Renal cortex interstitium (tissue), 11 donors: ENCODE measurements around the gene CCHCR1. TPM values are rescaled to one million over a fixed set of nuclear protein-coding genes. Genes with fewer than 3 reads are reported as not detected.

Experiments
- DNase-seq, 11 donors: peaks; one replicate each; pipeline ENCODE4 v3.0.0-alpha.2; 2013; ENCODE audit warnings: low read depth in 9 of 11, low spot score in 4 of 11; ENCODE audit errors: extremely low read depth in 1 of 11
- polyA plus RNA-seq, 3 donors: library from polyadenylated mRNA; unstranded; fragments of 120-200 nt; gene quantifications; one replicate each; pipeline ENCODE4 v1.2.1, GENCODE V29; 2013; ENCODE audit not compliant: insufficient read length in 3 of 3

CCHCR1 gene
- polyA plus RNA-seq, 3 donors = 30.5 to 41.6 (median 35.2) TPM

DNA sequence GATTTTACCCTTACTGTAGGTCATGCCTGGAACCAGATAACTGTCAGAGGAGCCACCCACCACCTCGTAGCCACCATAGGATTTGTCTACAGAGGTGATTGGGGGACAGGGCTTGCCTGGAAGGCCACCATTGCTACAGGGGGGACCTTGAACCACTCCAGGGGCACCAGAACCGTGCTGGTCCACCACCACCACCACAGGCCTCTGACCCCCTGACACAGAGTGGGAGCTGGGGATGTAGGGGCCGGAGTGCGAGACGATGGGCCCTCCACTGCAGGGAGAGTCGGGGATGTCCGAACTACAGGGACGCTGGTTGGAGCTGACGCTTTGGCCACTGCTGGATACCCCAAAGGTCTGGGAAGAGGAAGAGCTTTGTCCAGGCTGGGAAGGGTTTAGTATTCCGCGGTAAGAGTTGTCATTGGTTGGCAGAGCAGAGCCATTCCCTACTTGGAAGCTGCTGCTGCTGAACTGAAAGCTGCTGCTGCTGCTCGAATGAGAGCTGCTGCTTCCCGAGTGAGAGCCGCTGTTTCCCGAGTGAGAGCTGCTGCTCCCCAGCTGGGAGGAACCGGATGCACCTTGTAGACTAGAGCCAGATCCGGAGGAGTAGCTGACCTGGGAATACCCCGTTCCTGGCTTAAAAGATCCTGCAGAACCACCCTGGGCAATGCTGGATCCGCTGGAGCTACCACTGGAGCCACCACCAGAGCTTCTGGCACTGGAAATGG lies 40.8 kb downstream of the CCHCR1 start:
- no peak for DNase-seq

DNA sequence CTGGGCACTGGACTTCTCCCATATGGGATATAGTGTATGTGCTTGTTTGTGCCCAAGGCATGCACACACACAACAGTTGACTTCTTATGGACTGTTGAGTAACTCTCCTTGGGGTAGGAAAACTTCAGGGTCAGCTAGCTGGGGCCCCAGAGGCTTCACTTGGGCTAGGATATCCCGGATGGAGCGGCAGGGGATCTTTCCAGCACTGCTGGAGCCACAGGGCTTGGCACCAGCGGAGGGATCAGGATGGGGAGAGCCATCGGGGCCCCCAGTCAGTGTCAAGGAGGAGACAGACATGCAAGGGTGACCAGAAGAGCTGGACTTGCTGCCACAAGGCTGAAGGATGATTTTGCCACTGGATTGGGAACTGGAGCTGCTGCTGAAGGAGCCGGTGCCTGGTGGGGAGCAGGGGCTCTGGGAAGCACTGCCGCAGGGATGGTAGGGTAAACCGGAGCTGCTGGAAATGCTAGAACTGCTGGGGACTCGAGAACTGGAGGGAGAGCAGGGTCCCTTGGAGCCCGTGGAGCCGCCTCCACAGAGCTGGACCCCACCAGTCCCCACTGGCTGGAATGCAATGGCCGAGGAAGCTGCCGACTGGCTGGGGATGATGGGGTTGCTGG lies 41.6 kb downstream of the CCHCR1 start:
- DNase-seq = no peak

DNA sequence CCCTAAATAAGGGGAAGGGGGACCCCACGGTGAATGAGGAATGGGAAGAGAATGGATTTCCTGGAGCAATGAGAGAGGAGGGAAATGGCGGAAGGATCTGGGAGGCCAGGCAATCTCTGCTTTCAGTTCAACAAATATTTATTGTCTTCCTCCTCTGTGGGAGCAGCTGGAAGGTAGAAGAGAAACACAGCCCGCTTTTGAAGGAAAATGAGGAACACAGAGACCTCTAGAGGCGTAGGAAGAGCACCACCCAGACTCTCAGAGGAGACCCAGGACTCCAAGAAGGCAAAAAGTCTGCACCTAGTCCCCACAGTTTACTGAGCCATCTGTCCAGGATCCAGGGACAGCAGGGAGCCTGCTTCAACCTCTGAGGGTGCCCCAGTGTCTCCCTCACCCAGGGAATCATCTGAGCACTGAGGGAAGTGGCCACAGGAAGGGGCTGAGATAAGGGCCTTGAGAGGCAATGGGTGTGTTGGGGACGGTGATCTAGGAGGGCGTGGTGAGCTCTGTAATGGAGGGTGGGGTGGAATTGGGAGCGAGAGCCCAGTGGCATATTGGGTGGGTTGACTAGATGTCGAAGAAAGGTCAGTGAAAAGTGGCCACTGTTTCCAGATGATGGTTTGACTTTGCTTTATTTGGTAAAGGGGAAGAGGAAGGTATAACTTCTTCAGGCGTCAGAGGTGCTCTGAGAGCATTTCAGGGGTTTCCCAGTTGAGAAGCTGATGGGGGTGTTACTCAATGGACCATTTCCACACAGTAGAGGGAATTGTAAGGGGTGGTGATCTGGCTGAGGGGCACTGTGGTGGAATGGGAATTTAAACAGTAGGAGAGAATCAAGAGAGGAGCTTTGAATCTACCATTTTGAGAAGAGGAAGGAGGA lies 42.4 kb downstream of the CCHCR1 start:
- no peak for DNase-seq

DNA sequence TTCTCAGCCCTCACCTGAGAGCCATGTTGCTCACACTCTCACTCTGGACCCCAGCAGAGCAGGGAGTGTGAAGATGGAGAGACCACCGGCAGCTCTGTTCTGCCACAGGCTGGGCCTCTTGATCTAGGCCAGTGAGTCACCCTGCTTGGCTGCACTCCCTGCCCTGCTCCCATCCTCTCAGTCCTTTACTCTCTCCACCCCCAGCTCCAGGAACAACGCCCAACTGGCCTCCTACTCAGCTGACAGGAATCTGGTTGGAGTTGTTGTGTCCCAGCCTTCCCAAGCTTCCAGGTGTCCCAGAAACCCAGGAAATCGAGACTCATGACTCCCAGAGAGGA lies 43.1 kb downstream of the CCHCR1 start, which contains the start of gene PSORS1C1:
Gene PSORS1C1 (plus strand): TSS at position 260 of the 338 bp plus-strand sequence. CDS start 14,833 bp downstream, outside the sequence.
- no peak for DNase-seq

DNA sequence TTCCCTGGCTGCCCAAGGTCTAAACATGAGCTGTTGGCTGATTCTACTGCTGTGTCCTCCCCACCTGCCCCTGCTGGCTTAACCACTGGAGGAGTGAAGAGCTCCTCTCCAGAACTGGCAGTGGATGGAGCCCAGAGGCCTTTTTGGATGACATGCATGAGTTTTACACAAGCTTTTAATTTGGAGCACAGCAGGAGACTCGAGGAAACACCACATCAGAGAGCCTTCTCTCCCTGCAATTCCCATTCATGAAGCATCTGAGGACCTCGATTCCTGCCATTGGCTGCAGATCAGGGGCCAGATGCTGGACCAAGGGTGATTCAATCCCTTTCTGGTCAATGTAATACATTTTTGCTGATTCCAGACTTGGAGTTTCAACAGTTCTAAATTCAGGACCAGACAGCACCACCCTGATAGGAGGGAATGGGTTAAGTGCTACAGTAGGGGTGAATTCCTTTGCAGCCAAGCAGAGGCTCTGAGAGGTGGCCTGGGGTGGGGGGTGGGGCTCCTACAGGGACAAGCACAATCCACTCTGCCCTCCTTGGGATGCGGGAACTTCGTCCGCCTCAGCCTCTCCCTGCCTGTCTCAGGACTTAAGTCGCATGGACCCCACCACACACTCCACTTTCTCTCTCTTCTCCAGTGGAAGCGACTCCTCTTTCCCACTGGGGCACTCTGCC lies 43.6 kb downstream of the CCHCR1 start:
- DNase-seq = no peak

DNA sequence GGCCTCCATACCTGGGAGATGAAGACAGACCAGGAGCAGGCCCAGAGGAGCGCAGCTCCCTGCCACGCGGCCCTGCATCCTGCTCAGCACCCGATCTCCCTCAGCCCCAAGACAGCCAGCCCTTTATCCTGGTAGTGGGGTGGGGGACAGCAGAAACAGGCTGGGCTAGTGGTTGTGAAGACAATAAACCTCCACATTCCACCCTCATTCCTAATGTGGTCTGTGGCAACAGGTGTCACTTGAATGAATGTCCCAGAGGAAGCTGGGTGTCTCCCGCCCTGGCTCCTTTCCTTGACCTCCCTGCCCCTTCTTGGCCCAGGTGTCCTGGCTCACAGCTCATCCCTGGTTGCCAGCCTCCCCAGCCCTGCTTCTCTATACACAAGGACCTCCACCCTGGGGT lies 45.1 kb downstream of the CCHCR1 start, which contains the start of gene C6orf15:
Gene C6orf15 (minus strand): TSS at position 98 of the 400 bp plus-strand sequence. CDS start 20 bp downstream, at position 78.
- no peak for DNase-seq

DNA sequence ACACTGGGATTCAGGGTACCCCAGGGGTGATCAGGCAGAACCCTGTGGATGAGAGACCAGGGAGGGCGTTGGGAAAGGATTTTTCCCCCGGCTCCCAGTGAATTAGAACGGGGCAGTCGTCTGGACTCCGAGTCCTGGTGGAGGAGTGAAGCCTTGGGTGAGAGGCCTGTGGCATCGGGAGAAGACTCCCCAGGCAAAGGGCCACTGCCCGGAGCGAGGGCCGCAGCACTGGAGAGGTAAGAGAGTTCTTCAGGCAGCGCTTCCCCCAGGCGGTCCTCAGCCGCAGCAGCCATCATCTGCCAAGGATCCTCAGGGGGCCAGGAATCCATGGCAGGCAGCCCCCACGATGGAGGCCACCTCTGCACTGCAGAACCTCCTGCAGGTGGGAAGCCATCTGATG lies 45.9 kb downstream of the CCHCR1 start:
- DNase-seq = no peak

DNA sequence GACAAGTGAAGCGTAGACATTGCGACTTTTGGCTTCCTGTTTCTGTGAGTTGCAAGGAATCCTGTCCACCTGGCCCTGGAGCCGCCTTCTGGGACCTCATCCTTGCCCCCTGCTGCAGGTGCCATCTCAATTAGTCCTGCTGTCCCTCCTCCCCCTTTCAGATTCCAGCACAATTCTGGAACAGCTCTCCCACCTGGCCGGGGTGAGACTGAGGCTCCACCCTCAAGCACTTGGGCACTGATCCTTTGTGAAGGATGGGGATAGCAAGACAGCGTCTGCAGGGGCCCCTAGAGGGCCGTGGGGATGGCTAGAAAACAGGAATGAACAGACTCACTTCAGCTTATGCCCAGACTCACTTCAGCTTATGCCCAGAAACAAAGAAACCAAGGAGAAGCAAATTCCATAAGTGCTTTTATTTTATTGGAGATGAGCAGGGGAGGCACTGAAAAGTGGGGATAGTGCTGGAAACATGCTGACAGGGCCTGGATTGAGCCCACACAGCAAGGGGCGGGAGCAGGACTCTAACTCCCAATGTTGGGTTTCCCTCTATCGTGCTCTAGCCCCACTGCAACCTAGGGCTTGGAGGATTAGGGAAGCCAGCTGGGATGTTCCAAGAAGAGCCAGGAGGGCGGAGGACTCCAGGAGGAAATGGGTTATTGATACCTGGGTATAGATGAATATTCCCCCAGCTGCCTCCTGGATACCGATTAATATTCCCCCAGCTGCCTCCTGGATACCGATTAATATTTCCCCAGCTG lies 46.6 kb downstream of the CCHCR1 start:
- DNase-seq = no peak

DNA sequence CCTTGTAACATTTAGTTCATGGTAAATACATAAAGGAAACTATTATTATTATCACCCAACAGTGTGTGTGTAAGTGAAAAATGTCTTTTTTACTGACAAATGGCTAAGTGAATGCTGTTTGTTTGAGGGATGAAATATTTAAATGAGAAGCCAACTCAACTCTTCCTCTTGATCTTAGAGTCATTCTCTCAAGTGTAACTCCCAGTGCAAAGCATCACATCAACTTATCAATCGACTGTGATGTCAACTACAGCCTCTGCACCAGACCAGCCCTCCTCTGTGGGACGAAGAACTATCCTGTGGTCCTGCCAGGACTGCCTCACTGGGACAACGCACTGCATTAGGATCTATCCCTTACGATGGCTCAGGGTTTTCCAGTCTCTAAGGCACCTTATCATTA lies 50.5 kb downstream of the CCHCR1 start:
- DNase-seq = no peak

DNA sequence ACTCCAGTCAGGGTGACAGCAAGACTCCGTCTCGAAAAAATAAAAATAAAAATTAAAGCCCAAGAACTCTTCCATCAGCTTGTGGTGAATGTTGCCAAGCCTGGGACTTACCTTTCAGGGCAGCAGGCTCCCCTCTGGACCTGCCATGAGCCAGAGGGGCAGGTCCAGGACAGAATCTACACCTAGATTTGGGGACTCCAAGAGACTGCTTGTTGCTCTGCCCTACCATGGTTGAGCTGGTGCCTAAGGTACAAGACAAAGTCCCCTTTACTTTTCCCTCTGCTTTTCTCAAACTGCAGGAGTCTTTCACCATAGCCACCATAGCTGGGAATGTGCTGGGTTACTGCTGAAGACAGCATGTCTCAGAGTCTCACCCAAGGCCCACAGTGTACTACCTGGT lies 54.5 kb downstream of the CCHCR1 start:
- no peak for DNase-seq

DNA sequence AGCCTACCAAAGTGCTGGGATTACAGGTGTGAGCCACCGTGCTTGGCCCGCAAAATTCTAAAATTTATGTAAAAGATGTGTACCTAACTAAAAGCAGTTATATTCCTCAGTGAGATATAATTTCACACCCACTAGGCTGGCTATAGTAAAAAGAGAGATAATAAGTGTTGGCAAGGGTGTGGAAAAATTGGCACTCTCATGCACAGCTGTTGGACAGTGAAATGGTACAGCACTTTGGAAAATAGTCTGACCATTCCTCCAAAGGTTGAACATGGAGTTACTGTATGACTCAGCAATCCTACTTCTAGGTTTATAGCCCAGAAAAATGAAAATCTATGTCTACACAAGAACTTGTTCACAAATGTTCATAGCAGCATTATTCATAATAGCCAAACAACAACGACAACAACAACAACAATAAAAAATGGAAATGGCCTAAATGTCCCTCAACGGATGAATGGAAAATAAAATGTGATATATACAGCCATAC lies 59.1 kb downstream of the CCHCR1 start:
- DNase-seq = no peak

DNA sequence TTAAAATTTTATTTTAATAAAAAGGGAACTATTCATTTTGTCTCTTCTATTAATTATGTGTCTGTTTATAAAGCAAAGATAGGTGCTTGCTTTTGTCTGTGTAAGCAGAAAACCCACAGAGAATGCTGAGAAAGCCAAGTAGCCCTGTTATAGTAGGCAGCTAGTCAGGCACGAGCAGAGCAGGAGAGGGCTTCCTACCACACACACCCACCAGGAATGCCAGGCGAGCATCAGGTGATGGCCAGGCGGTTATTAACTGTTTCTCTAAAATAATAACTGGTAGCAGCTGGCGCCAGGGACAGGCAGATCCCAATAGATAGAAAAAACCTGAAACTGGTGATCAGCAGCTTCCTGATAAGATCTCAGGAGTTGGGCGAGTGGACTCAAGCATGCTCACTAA lies 60.9 kb downstream of the CCHCR1 start:
- no peak for DNase-seq

DNA sequence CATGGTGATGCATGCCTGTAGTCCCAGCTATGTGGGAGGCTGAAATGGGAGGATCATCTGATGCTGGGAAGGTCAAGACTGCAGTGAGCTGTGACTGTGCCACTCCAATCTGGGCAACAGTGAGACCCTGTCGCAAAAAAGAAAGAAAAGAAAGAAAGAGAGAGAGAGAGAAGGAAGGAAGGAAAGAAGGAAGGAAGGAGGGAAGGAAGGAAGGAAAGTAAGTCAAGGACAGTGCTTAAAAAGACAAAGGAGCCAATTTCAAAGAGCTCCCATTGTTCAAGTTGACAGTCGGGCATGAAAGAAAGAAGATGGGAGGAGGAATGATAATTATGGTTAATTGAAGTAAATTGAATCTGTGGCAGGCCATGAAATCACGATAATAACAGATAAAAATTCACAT lies 61.4 kb downstream of the CCHCR1 start:
- no peak for DNase-seq

DNA sequence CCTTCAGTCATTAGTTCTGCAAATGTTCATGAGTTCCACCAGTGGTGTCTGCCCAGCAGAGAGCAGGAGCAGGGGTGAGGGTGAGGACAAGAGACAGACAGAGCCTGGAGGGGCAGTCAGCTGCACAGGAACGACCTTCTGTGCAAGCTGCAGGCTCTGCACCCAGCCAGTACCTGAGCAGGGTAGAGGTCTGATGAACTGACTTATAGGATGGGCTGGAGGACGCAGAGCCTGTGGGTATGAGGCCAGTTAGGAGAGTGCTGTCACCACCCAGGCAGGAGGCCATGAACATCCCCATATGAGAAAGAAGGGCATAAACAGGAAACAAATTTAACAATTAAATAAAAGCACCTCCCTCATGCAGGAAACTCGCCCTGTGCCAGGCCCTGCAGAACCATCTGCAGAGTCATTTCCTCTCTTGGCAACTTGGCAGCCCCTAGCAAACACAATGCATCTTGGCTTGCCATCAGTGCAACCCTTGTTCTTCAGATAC lies 63.2 kb downstream of the CCHCR1 start:
- DNase-seq = no peak

DNA sequence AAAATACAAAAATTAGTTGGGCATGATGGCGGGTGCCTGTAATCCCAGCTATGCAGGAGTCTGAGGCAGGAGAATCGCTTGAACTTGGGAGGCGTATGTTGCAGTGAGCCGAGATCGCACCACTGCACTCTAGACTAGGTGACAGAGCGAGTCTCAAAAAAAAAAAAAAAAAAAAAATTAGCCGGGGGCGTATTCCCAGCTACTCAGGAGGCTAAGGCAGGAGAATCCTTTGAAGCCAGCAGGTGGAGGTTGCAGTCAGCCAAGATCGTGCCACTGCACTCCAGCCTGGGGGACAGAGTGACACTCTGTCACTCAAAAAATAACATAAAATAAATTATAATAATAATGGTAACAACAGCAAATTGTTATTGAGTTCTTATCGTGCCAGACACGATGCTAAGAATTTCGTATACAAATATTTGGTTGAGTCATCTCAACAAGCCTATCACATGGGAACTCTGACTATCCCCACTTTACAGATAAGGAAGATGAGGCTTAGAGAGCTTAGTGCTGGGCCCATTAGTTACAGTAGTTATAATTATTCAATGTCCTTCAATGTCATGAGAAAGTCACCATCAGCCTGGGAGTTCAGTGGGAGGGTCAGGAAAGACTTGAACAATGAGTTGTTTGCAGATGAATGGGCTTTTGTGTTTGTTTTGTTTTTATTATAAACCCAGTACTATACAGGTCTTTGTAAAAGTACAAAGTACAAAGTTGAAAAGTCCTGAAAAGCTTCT lies 64.7 kb downstream of the CCHCR1 start:
- DNase-seq = no peak
